K562 (cell line): ENCODE measurements around the gene TFB2M. TPM values are rescaled to one million over a fixed set of nuclear protein-coding genes. Genes with fewer than 3 reads are reported as not detected.

Experiments
- ATAC-seq: fragments of 200-7000 bp; cut with Tn5 transposase; 3 replicates; pipeline ENCODE4 v1.9.1; 2020; ENCODE audit warnings: moderate library complexity
- BruUV-seq: library from RNA; stranded (reverse); fragments of 400-500 nt; replicated peaks from 2 replicates; lab custom pipeline; 2021; lab: Mats Ljungman, UMichigan
- CTCF ChIA-PET: fragments of 300-600 bp; formaldehyde crosslinking; extraction: SDS; loops from one replicate; lab custom pipeline; 2021; ENCODE audit warnings: low intra/inter-chr PET ratio; lab: Yijun Ruan, JAX
- POLR2A ChIA-PET: fragments of 300-600, 350-650 bp; sonication (Branson Sonifier 250); formaldehyde crosslinking; extraction: SDS; loops from one replicate; lab custom pipeline; 2021; ENCODE audit warnings: antibody characterized with exemption, inconsistent platforms; lab: Yijun Ruan, JAX
- DNase-seq, 4 experiments: peaks; one replicate each; pipeline versions ENCODE4 v3.0.0 to v3.0.0-alpha.2; 2011 to 2018; ENCODE audit warnings: low spot score in 3 of 4, mixed read lengths in 3 of 4; ENCODE audit errors: extremely low read depth in 1 of 4
- FAIRE-seq: peaks from 2 replicates; lab custom pipeline; 2011; peaks lifted over from hg19 to GRCh38; lab: Jason Lieb, UNC
- H2AFZ ChIP-seq: 2 replicates; pipeline ENCODE4 v1.6.0; 2011; ENCODE audit warnings: low read depth, low read length, control low read depth, inconsistent platforms
- H3K27ac ChIP-seq: fragments of 200-600 bp; 3 replicates; pipeline ENCODE4 v1.8.0; 2011; ENCODE audit warnings: low read depth, mild to moderate bottlenecking, control low read depth, inconsistent platforms, low read length, moderate library complexity, mixed read lengths; ENCODE audit errors: extremely low read depth
- H3K27me3 ChIP-seq, 2 experiments: fragments of 300-600 bp in 1 of 2; 2 replicates in 1 of 2; 3 replicates in 1 of 2; pipeline versions ENCODE4 v1.6.0 to v1.8.0; 2011; ENCODE audit warnings: inconsistent platforms in 2 of 2, low read length in 2 of 2, mild to moderate bottlenecking in 1 of 2, mixed read lengths in 1 of 2, moderate library complexity in 1 of 2; ENCODE audit not compliant: control insufficient read depth in 2 of 2, insufficient read depth in 2 of 2
- H3K36me3 ChIP-seq: fragments of 300-600 bp; 3 replicates; pipeline ENCODE4 v1.8.0; 2011; ENCODE audit warnings: mild to moderate bottlenecking, low read length, inconsistent platforms; ENCODE audit not compliant: control insufficient read depth, insufficient read depth
- H3K4me1 ChIP-seq, 2 experiments: fragments of 200-600 bp in 1 of 2; replicated peaks in 1 of 2; 2 replicates in 1 of 2; 3 replicates in 1 of 2; pipeline versions ENCODE4 v1.5.1 to v1.8.0; 2011; ENCODE audit warnings: inconsistent platforms in 2 of 2, low read length in 2 of 2, mild to moderate bottlenecking in 1 of 2, mixed read lengths in 1 of 2, moderate library complexity in 1 of 2; ENCODE audit not compliant: control insufficient read depth in 2 of 2, insufficient read depth in 2 of 2
- H3K4me2 ChIP-seq: 2 replicates; pipeline ENCODE4 v1.6.1; 2011; ENCODE audit warnings: low read length, control low read depth, inconsistent platforms, mixed read lengths; ENCODE audit not compliant: insufficient read depth
- H3K4me3 ChIP-seq: fragments of 200-600 bp; sonication (generic), shearing (Covaris generic); 2 replicates; pipeline ENCODE4 v1.5.1; 2016; ENCODE audit warnings: control low read depth, inconsistent platforms
- H3K79me2 ChIP-seq: fragments of 200-600 bp; 3 replicates; pipeline ENCODE4 v1.8.0; 2011; ENCODE audit warnings: low read length, inconsistent platforms; ENCODE audit not compliant: control insufficient read depth, insufficient read depth
- H3K9ac ChIP-seq, 2 experiments: 2 replicates each; pipeline versions ENCODE4 v1.6.0 to v1.6.1; 2011; ENCODE audit warnings: low read depth in 2 of 2, low read length in 2 of 2, control low read depth in 1 of 2, inconsistent platforms in 1 of 2, mild to moderate bottlenecking in 1 of 2, mixed read lengths in 1 of 2; ENCODE audit not compliant: insufficient read depth in 1 of 2
- H3K9me1 ChIP-seq: one replicate; pipeline ENCODE4 v1.6.0; 2011; ENCODE audit warnings: inconsistent platforms, mild to moderate bottlenecking, low read length, moderate library complexity; ENCODE audit not compliant: control insufficient read depth, insufficient read depth
- H3K9me3 ChIP-seq: replicated peaks from 2 replicates; pipeline ENCODE4 v1.5.1; 2011; ENCODE audit warnings: low read depth, low read length, inconsistent platforms; ENCODE audit not compliant: control insufficient read depth, insufficient read depth
- H4K20me1 ChIP-seq: replicated peaks from 2 replicates; pipeline ENCODE4 v1.6.1; 2011; ENCODE audit warnings: low read length, inconsistent platforms, mixed read lengths; ENCODE audit not compliant: control insufficient read depth, insufficient read depth
- E2F8 ChIP-seq: fragments of 450-650 bp; IDR thresholded peaks from 2 replicates; pipeline ENCODE4 v1.7.1; 2018; ENCODE audit warnings: mild to moderate bottlenecking, low read depth; ENCODE audit not compliant: partially characterized antibody
- KAT2B ChIP-seq: IDR thresholded peaks from one replicate; pipeline ENCODE4 v1.6.1; 2012; ENCODE audit warnings: low read depth, mild to moderate bottlenecking, control low read depth, inconsistent platforms, low read length, moderate library complexity
- MAZ ChIP-seq, 2 experiments: fragments of 450-650 bp in 1 of 2; sonication (generic) in 1 of 2; formaldehyde crosslinking; IDR thresholded peaks in 1 of 2; conservative IDR thresholded peaks in 1 of 2; 2 replicates each; pipeline versions ENCODE4 v1.4.0 to v1.5.0; 2020; ENCODE audit warnings: mild to moderate bottlenecking in 1 of 2, missing genetic modification reagents in 1 of 2
- MLLT1 ChIP-seq, 2 experiments: fragments of 450-650 bp; IDR thresholded peaks; 2 replicates each; pipeline ENCODE4 v1.6.1; 2016
- NCOA4 ChIP-seq: fragments of 450-650 bp; IDR thresholded peaks from 2 replicates; pipeline ENCODE4 v1.6.1; 2018; ENCODE audit warnings: mild to moderate bottlenecking; ENCODE audit not compliant: partially characterized antibody
- PTRF ChIP-seq: fragments of 450-650 bp; IDR thresholded peaks from 2 replicates; pipeline ENCODE4 v1.6.1; 2016; ENCODE audit warnings: mild to moderate bottlenecking, missing genetic modification characterization, missing compliant biosample characterization
- RBM22 ChIP-seq: fragments of 200-400 bp; formaldehyde crosslinking; IDR thresholded peaks from 2 replicates; pipeline ENCODE4 v1.6.1; 2018; ENCODE audit warnings: low read length, low read depth; ENCODE audit not compliant: poor library complexity, severe bottlenecking
- SPI1 ChIP-seq: IDR thresholded peaks from 2 replicates; pipeline ENCODE4 v1.6.1; 2011; ENCODE audit warnings: low read depth, low read length, control low read depth, borderline replicate concordance
- ZNF436 ChIP-seq: fragments of 250-450, 450-650 bp; sonication (Bioruptor Pico); formaldehyde crosslinking; IDR thresholded peaks from 2 replicates; pipeline ENCODE4 v1.7.0; 2020; ENCODE audit warnings: mild to moderate bottlenecking
- ZSCAN29 ChIP-seq: fragments of 450-650 bp; IDR thresholded peaks from 2 replicates; pipeline ENCODE4 v1.6.1; 2017
- WGBS: fragments of 100-300 bp; shearing (Covaris generic); methylation state at CpG from one replicate; pipeline ENCODE4 v1.1.6; 2016; ENCODE audit warnings: low coverage, mixed read lengths; ENCODE audit not compliant: insufficient coverage; ENCODE audit errors: missing lambda C conversion rate; 5-methylcytosine and 5-hydroxymethylcytosine counted together
- in situ Hi-C: fragments of 300-500 bp; cut with MboI; formaldehyde crosslinking; loops from 4 replicates; pipeline ENCODE4 v1.15.0; 2018; ENCODE audit warnings: inconsistent platforms, mixed read lengths
- intact Hi-C: fragments of 100-400 bp; cut with micrococcal nuclease; formaldehyde crosslinking; loops from 2 replicates; pipeline ENCODE4 v1.14.2; 2022
- polyA plus RNA-seq, 8 experiments: library from polyadenylated mRNA; depleted of rRNA in 4 of 8; stranded (reverse) in 5 of 8; unstranded in 3 of 8; fragments of >200 nt; fragmentation: Nextera tagmentation in 2 of 8; fragmentation: Illumina TruSeq in 1 of 8; extraction: Ambion mirVana in 2 of 8; extraction: Trizol in 1 of 8; gene quantifications; 2 replicates each; pipeline versions ENCODE4 v1.2.1 to v1.2.3, GENCODE V29; 2011 to 2014; ENCODE audit warnings: inconsistent platforms in 1 of 8, missing spikeins in 1 of 8
- total RNA-seq, 7 experiments: library from RNA; depleted of rRNA in 6 of 7; stranded (reverse); fragments of >200 nt in 6 of 7; fragmentation: Illumina TruSeq in 2 of 7; extraction: Trizol in 2 of 7; gene quantifications; 2 replicates each; pipeline versions ENCODE4 v1.2.1 to v1.2.3, GENCODE V29; 2011 to 2021; ENCODE audit warnings: low replicate concordance in 1 of 7

The TFB2M gene
- total and polyA plus RNA-seq, 9 of the 15 experiments (the other 6 are each of a cell fraction or from before 2014, with no cell fraction given) = 55.1 to 162 (median 70.6) TPM

- intact Hi-C loops = no loop called here
- Histone ChIP-seq H3K4me3 (no peak overlapping the region), H3K9ac (no peak overlapping the region), H3K4me1 (peaks cover 0 to 9% of the 10 kb centered on the region in 2 experiments; a peak in 2 of 5 replicates), H4K20me1 (no peaks in the 10 kb centered on the region), H3K27ac (no peak overlapping the region), H3K36me3 (no peaks in the 10 kb centered on the region), H3K27me3 (peaks cover 0 to 9% of the 10 kb centered on the region in 2 experiments; a peak in 2 of 5 replicates), H3K79me2 (no peaks in the 10 kb centered on the region), H3K9me1 (no peaks in the 10 kb centered on the region), H3K9me3 (peaks cover 12% of the 10 kb centered on the region), H2AFZ (peak overlapping the region; percentile 22; the same call in 1 of the 2 replicates), H3K4me2 (no peak overlapping the region)
- CTCF ChIA-PET = no interaction called here
- 6% methylated on average over 5 of the region's 5 CpGs for WGBS
- FAIRE-seq = no peak
- POLR2A ChIA-PET = interaction anchor here (0.8 kb wide), 1 partner anchor 17 kb away, joined by 3 read pairs; no protein-coding TSS in a partner anchor
- TF ChIP-seq RBM22 (no peak), SPI1 (peak; percentile 46; the same call in 1 of the 2 replicates)
- BruUV-seq = no TSS peak
- in situ Hi-C loops = no loop called here
- DNase-seq = no peak
- ATAC-seq = peak; percentile 44; the same call in 2 of the 3 replicates
Measured at GRCh38 chr1:246527402-246528088, 38.5 kb downstream of the TFB2M start.

- TF ChIP-seq ZNF436 (CRISPR knock-in tag) = no peak
- TF ChIP-seq ZSCAN29 = no peak
- TF ChIP-seq NCOA4 = no peak
- TF ChIP-seq PTRF (tag) = no peak
- no peak for TF ChIP-seq E2F8
- TF ChIP-seq MLLT1 (IDR thresholded peaks at IDR 0.05) = no peak
- TF ChIP-seq MAZ (CRISPR knock-in tag; conservative IDR thresholded peaks at IDR 0.05 in 1 of 2, IDR thresholded peaks at IDR 0.05 in 1 of 2) = no peak
- TF ChIP-seq KAT2B = no peak
- TF ChIP-seq, all 486 proteins: peak for 0
- ChIA-PET POLR2A (no interaction called here), CTCF (no interaction called here)
- Histone ChIP-seq H3K27ac (no peak overlapping the region), H3K9me3 (peaks cover 12% of the 10 kb centered on the region), H3K4me1 (peaks cover 0 to 9% of the 10 kb centered on the region in 2 experiments; a peak in 2 of 5 replicates), H3K4me2 (no peak overlapping the region), H3K27me3 (peaks cover 0 to 15% of the 10 kb centered on the region in 2 experiments; a peak in 2 of 5 replicates), H3K9ac (no peak overlapping the region), H3K79me2 (no peaks in the 10 kb centered on the region), H3K4me3 (no peak overlapping the region), H2AFZ (peak overlapping the region; percentile 22; the same call in 1 of the 2 replicates), H3K36me3 (no peaks in the 10 kb centered on the region), H3K9me1 (no peaks in the 10 kb centered on the region), H4K20me1 (no peaks in the 10 kb centered on the region)
- 32% methylated on average over 7 of the region's 7 CpGs for WGBS
- no TSS peak for BruUV-seq
- in situ Hi-C loops (no loop called here), intact Hi-C loops (no loop called here)
- DNase-seq (peak in 1 of 4 experiments; percentile 24), FAIRE-seq (no peak), ATAC-seq (peak; percentile 76)
Measured at GRCh38 chr1:246526915-246527314, 39.1 kb downstream of the TFB2M start.
